Osteoblast (primary cell): ENCODE measurements around the gene ZEB2. TPM values are rescaled to one million over a fixed set of nuclear protein-coding genes. Genes with fewer than 3 reads are reported as not detected.
A peak's percentile ranks its signal among the peaks of the same experiment; 100 is the strongest.

Source experiments
- DNase-seq: peaks from one replicate; pipeline ENCODE4 v3.0.0; 2011; ENCODE audit warnings: low spot score, mixed read lengths; ENCODE audit not compliant: insufficient read length; ENCODE audit errors: missing footprints
- H2AFZ ChIP-seq: 2 replicates; pipeline ENCODE4 v1.6.0; 2011; ENCODE audit warnings: mild to moderate bottlenecking, low read length
- H3K27ac ChIP-seq: 2 replicates; pipeline ENCODE4 v1.5.1; 2011; ENCODE audit warnings: mild to moderate bottlenecking, low read depth, low read length, moderate library complexity
- H3K27me3 ChIP-seq: 2 replicates; pipeline ENCODE4 v1.6.0; 2012; ENCODE audit warnings: mild to moderate bottlenecking, control low read depth, inconsistent platforms, low read length, moderate library complexity; ENCODE audit not compliant: insufficient read depth
- H3K36me3 ChIP-seq: 2 replicates; pipeline ENCODE4 v1.5.1; 2011; ENCODE audit warnings: mild to moderate bottlenecking, low read length, control low read depth, moderate library complexity; ENCODE audit not compliant: insufficient read depth
- H3K4me1 ChIP-seq: 2 replicates; pipeline ENCODE4 v1.5.1; 2011; ENCODE audit warnings: mild to moderate bottlenecking, low read length, control low read depth, moderate library complexity; ENCODE audit not compliant: insufficient read depth
- H3K4me2 ChIP-seq: 2 replicates; pipeline ENCODE4 v1.6.0; 2011; ENCODE audit warnings: mild to moderate bottlenecking, low read length; ENCODE audit not compliant: insufficient read depth
- H3K4me3 ChIP-seq: fragments of 200-600 bp; sonication (generic); 3 replicates; pipeline ENCODE4 v1.5.1; 2012; ENCODE audit warnings: mild to moderate bottlenecking, low read length, inconsistent platforms; ENCODE audit not compliant: insufficient read depth
- H3K79me2 ChIP-seq: 2 replicates; pipeline ENCODE4 v1.6.0; 2012; ENCODE audit warnings: mild to moderate bottlenecking, low read length, control low read depth, inconsistent platforms; ENCODE audit not compliant: insufficient read depth
- H3K9me3 ChIP-seq: 2 replicates; pipeline ENCODE4 v1.5.1; 2011; ENCODE audit warnings: low read depth, low read length, control low read depth
- H4K20me1 ChIP-seq: 2 replicates; pipeline ENCODE4 v1.6.0; 2012; ENCODE audit warnings: mild to moderate bottlenecking, low read length, control low read depth; ENCODE audit not compliant: insufficient read depth
- CTCF ChIP-seq: IDR thresholded peaks from 2 replicates; pipeline ENCODE4 v1.5.1; 2011; ENCODE audit warnings: mild to moderate bottlenecking, low read depth, low read length, moderate library complexity; ENCODE audit errors: extremely low read depth
- total RNA-seq: library from RNA; depleted of rRNA; stranded (reverse); fragments of >200 nt; gene quantifications from 2 replicates; pipeline ENCODE4 v1.2.3, GENCODE V29; 2012

The ZEB2 gene
- total RNA-seq, 1 donor = 119 TPM

GRCh38 chr2:144508172-144508851, 11.6 kb downstream of the ZEB2 start:
- no peak for TF ChIP-seq CTCF
- peak overlapping the region; percentile 93 for H3K27ac ChIP-seq
- no peaks in the 10 kb centered on the region for H3K27me3 ChIP-seq
- H3K9me3 ChIP-seq = no peaks in the 10 kb centered on the region
- H3K79me2 ChIP-seq = peaks cover 99% of the 10 kb centered on the region
- DNase-seq = no peak
- no peak overlapping the region for H2AFZ ChIP-seq
- H3K4me3 ChIP-seq = peak overlapping the region; percentile 0
- peaks cover 2% of the 10 kb centered on the region for H3K36me3 ChIP-seq
- H3K4me1 ChIP-seq = peaks cover 99% of the 10 kb centered on the region
- peak overlapping the region; percentile 83 for H3K4me2 ChIP-seq
- peaks cover 7% of the 10 kb centered on the region for H4K20me1 ChIP-seq

- no peaks in the 10 kb centered on the region for H3K27me3 ChIP-seq
- H3K36me3 ChIP-seq = peaks cover 4% of the 10 kb centered on the region
- H3K4me1 ChIP-seq = peaks cover 94% of the 10 kb centered on the region
- no peak for TF ChIP-seq CTCF
- no peak overlapping the region for H2AFZ ChIP-seq
- no peak for DNase-seq
- H3K27ac ChIP-seq = peak overlapping the region; percentile 93
- H3K4me2 ChIP-seq = peak overlapping the region; percentile 83
- H3K79me2 ChIP-seq = peaks cover 99% of the 10 kb centered on the region
- no peaks in the 10 kb centered on the region for H3K9me3 ChIP-seq
- peaks cover 7% of the 10 kb centered on the region for H4K20me1 ChIP-seq
- H3K4me3 ChIP-seq = peak overlapping the region; percentile 42
These were observed 12.3 kb downstream of the ZEB2 start for GRCh38 chr2:144507441-144508171.

GRCh38 chr2:144505245-144505831, 14.6 kb downstream of the ZEB2 start:
- H3K4me1 ChIP-seq = peaks cover 85% of the 10 kb centered on the region
- H3K9me3 ChIP-seq = no peaks in the 10 kb centered on the region
- peaks cover 99% of the 10 kb centered on the region for H3K79me2 ChIP-seq
- H3K4me2 ChIP-seq = peak overlapping the region; percentile 50
- no peak for TF ChIP-seq CTCF
- H3K27me3 ChIP-seq = no peaks in the 10 kb centered on the region
- H4K20me1 ChIP-seq = peaks cover 18% of the 10 kb centered on the region
- no peak for DNase-seq
- H3K36me3 ChIP-seq = peaks cover 13% of the 10 kb centered on the region
- peak overlapping the region; percentile 60 for H3K27ac ChIP-seq
- no peak overlapping the region for H3K4me3 ChIP-seq
- H2AFZ ChIP-seq = no peak overlapping the region

- no peak overlapping the region for H2AFZ ChIP-seq
- TF ChIP-seq CTCF = no peak
- H3K4me3 ChIP-seq = no peak overlapping the region
- peak overlapping the region; percentile 60 for H3K27ac ChIP-seq
- DNase-seq = no peak
- peaks cover 99% of the 10 kb centered on the region for H3K79me2 ChIP-seq
- peaks cover 74% of the 10 kb centered on the region for H3K4me1 ChIP-seq
- H3K4me2 ChIP-seq = peak overlapping the region; percentile 50
- peaks cover 18% of the 10 kb centered on the region for H4K20me1 ChIP-seq
- H3K36me3 ChIP-seq = peaks cover 13% of the 10 kb centered on the region
- H3K9me3 ChIP-seq = no peaks in the 10 kb centered on the region
- no peaks in the 10 kb centered on the region for H3K27me3 ChIP-seq
These were observed 15.7 kb downstream of the ZEB2 start for GRCh38 chr2:144504218-144504641.
